Endodermal cell (in vitro differentiated cells): Measurements from ENCODE around the gene ERAP2. TPM values are rescaled to one million over a fixed set of nuclear protein-coding genes. Genes with fewer than 3 reads are reported as not detected.

Experiments
- DNase-seq: peaks from one replicate; pipeline ENCODE4 v3.0.0-alpha.2; 2017
- H3K27ac ChIP-seq: 2 replicates; pipeline ENCODE4 v1.5.1; 2013; ENCODE audit warnings: mild to moderate bottlenecking, low read depth, low read length, moderate library complexity
- H3K27me3 ChIP-seq: 2 replicates; pipeline ENCODE4 v1.6.1; 2013; ENCODE audit warnings: mild to moderate bottlenecking, low read length, moderate library complexity; ENCODE audit not compliant: insufficient read depth, control insufficient read depth, poor library complexity, severe bottlenecking
- H3K36me3 ChIP-seq: 2 replicates; pipeline ENCODE4 v1.7.0; 2013; ENCODE audit warnings: mild to moderate bottlenecking, low read length, moderate library complexity; ENCODE audit not compliant: control insufficient read depth, insufficient read depth
- H3K4me1 ChIP-seq: one replicate; pipeline ENCODE4 v1.7.0; 2013; ENCODE audit warnings: low read length; ENCODE audit not compliant: control insufficient read depth, insufficient read depth
- H3K4me3 ChIP-seq: 2 replicates; pipeline ENCODE4 v1.5.1; 2013; ENCODE audit warnings: mild to moderate bottlenecking, low read length, moderate library complexity
- H3K9ac ChIP-seq: 2 replicates; pipeline ENCODE4 v1.6.1; 2013; ENCODE audit warnings: mild to moderate bottlenecking, low read length, moderate library complexity; ENCODE audit not compliant: poor library complexity, severe bottlenecking; ENCODE audit errors: extremely low read depth
- H3K9me3 ChIP-seq: 2 replicates; pipeline ENCODE4 v1.6.1; 2013; ENCODE audit warnings: mild to moderate bottlenecking, low read length, moderate library complexity; ENCODE audit not compliant: control insufficient read depth
- H3K27ac Mint-ChIP-seq: 2 replicates; pipeline ENCODE4 v1.8.0; 2020; ENCODE audit warnings: mixed read lengths
- H3K27me3 Mint-ChIP-seq: 2 replicates; pipeline ENCODE4 v1.8.0; 2021; ENCODE audit warnings: mild to moderate bottlenecking, mixed read lengths; ENCODE audit not compliant: insufficient read depth
- H3K36me3 Mint-ChIP-seq: 2 replicates; pipeline ENCODE4 v1.8.0; 2020; ENCODE audit warnings: low read depth, mixed read lengths
- H3K4me1 Mint-ChIP-seq: 2 replicates; pipeline ENCODE4 v1.8.0; 2020; ENCODE audit warnings: mixed read lengths
- H3K4me3 Mint-ChIP-seq: 2 replicates; pipeline ENCODE4 v1.8.0; 2020; ENCODE audit warnings: mild to moderate bottlenecking, moderate library complexity, mixed read lengths
- H3K9me3 Mint-ChIP-seq: 2 replicates; pipeline ENCODE4 v1.8.0; 2020; ENCODE audit warnings: mild to moderate bottlenecking, mixed read lengths
- CTCF ChIP-seq: fragments of 200-600 bp; sonication (generic); conservative IDR thresholded peaks from 2 replicates; pipeline ENCODE4 v1.5.0; 2021; ENCODE audit warnings: antibody characterized with exemption, mild to moderate bottlenecking
- WGBS, 2 experiments: methylation state at CpG; one replicate each; pipeline versions ENCODE4 v1.1.5 to v1.1.7; 2013; ENCODE audit warnings: missing lambda C conversion rate in 2 of 2, mixed read lengths in 1 of 2; ENCODE audit not compliant: insufficient coverage in 1 of 2, insufficient read length in 1 of 2; 5-methylcytosine and 5-hydroxymethylcytosine counted together
- total RNA-seq, 2 donors: library from RNA; stranded (reverse); fragmentation: NEBNext Ultra II Directional in 1 of 2; extraction: Animal tissue kit (Norgen Biotek cat#: 25700) in 1 of 2; gene quantifications; 2 replicates in 1 of 2; 3 replicates in 1 of 2; pipeline ENCODE4 v1.2.1, GENCODE V29; 2021

ERAP2 gene
- total RNA-seq, 2 donors from 2014 or later: not detected

- TF ChIP-seq CTCF: no peak
- Mint-ChIP-seq H3K4me3 (no peak overlapping the region), H3K9me3 (no peaks in the 10 kb centered on the region), H3K4me1 (peaks cover 14% of the 10 kb centered on the region), H3K27ac (no peak overlapping the region), H3K36me3 (no peaks in the 10 kb centered on the region), H3K27me3 (peaks cover 2% of the 10 kb centered on the region)
- no peak overlapping the region for H3K9ac ChIP-seq
- peaks cover 7% of the 10 kb centered on the region for H3K4me1 ChIP-seq
- 92 to 97% methylated on average over 3 to 4 of the region's 4 CpGs for WGBS, 2 experiments
- no peaks in the 10 kb centered on the region for H3K27me3 ChIP-seq
- H3K27ac ChIP-seq: no peak overlapping the region
- H3K4me3 ChIP-seq: no peak overlapping the region
- H3K9me3 ChIP-seq: no peaks in the 10 kb centered on the region
- no peaks in the 10 kb centered on the region for H3K36me3 ChIP-seq
- DNase-seq: no peak
Observed at GRCh38 chr5:96880444-96881164, 4.3 kb downstream of the ERAP2 start.

- H3K4me3 ChIP-seq: no peak overlapping the region
- no peaks in the 10 kb centered on the region for H3K36me3 ChIP-seq
- peaks cover 8% of the 10 kb centered on the region for H3K4me1 Mint-ChIP-seq
- TF ChIP-seq CTCF: no peak
- DNase-seq: no peak
- H3K27me3 Mint-ChIP-seq: peaks cover 2% of the 10 kb centered on the region
- 57 to 60% methylated on average over 2 of the region's 2 CpGs for WGBS, 2 experiments
- H3K27ac Mint-ChIP-seq: no peak overlapping the region
- H3K9me3 Mint-ChIP-seq: no peaks in the 10 kb centered on the region
- no peaks in the 10 kb centered on the region for H3K4me1 ChIP-seq
- H3K9ac ChIP-seq: no peak overlapping the region
- no peak overlapping the region for H3K4me3 Mint-ChIP-seq
- H3K36me3 Mint-ChIP-seq: no peaks in the 10 kb centered on the region
- no peaks in the 10 kb centered on the region for H3K27me3 ChIP-seq
- H3K27ac ChIP-seq: no peak overlapping the region
- H3K9me3 ChIP-seq: no peaks in the 10 kb centered on the region
Observed at GRCh38 chr5:96881511-96882115, 5.3 kb downstream of the ERAP2 start.

- Histone ChIP-seq H3K9ac (no peak overlapping the region), H3K4me1 (no peaks in the 10 kb centered on the region), H3K9me3 (no peaks in the 10 kb centered on the region), H3K4me3 (no peak overlapping the region), H3K27ac (no peak overlapping the region), H3K27me3 (no peaks in the 10 kb centered on the region), H3K36me3 (no peaks in the 10 kb centered on the region)
- Mint-ChIP-seq H3K27ac (no peak overlapping the region), H3K9me3 (no peaks in the 10 kb centered on the region), H3K27me3 (peaks cover 3% of the 10 kb centered on the region), H3K4me1 (peaks cover 8% of the 10 kb centered on the region), H3K4me3 (no peak overlapping the region), H3K36me3 (no peaks in the 10 kb centered on the region)
- 90 to 95% methylated on average over 2 to 3 of the region's 3 CpGs for WGBS, 2 experiments
- DNase-seq: no peak
- no peak for TF ChIP-seq CTCF
Observed at GRCh38 chr5:96883871-96884270, 7.6 kb downstream of the ERAP2 start.
